Mammary epithelial cell (primary cell): Measurements from ENCODE around the gene TDRD10.

Source experiments
- EZH2 ChIP-seq: IDR thresholded peaks from 2 replicates; pipeline ENCODE4 v1.6.1; 2012; ENCODE audit warnings: low read length, inconsistent platforms, borderline replicate concordance
- TF ChIP-seq, protein P1 (sequence below), 2 donors: IDR thresholded peaks in 1 of 2; conservative IDR thresholded peaks in 1 of 2; 2 replicates each; pipeline ENCODE4 v1.5.1; 2011 to 2012; ENCODE audit warnings: inconsistent platforms in 2 of 2, low read length in 2 of 2, mild to moderate bottlenecking in 2 of 2, control low read depth in 1 of 2, low read depth in 1 of 2; ENCODE audit not compliant: insufficient read depth in 1 of 2; ENCODE audit errors: extremely low read depth in 1 of 2

- TF ChIP-seq, protein P1, sequence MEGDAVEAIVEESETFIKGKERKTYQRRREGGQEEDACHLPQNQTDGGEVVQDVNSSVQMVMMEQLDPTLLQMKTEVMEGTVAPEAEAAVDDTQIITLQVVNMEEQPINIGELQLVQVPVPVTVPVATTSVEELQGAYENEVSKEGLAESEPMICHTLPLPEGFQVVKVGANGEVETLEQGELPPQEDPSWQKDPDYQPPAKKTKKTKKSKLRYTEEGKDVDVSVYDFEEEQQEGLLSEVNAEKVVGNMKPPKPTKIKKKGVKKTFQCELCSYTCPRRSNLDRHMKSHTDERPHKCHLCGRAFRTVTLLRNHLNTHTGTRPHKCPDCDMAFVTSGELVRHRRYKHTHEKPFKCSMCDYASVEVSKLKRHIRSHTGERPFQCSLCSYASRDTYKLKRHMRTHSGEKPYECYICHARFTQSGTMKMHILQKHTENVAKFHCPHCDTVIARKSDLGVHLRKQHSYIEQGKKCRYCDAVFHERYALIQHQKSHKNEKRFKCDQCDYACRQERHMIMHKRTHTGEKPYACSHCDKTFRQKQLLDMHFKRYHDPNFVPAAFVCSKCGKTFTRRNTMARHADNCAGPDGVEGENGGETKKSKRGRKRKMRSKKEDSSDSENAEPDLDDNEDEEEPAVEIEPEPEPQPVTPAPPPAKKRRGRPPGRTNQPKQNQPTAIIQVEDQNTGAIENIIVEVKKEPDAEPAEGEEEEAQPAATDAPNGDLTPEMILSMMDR (conservative IDR thresholded peaks at IDR 0.05 in 1 of 2, IDR thresholded peaks at IDR 0.05 in 1 of 2; ENCODE audit: extremely low read depth in 1 of 2, insufficient read depth in 1 of 2, low read depth in 1 of 2, low read length in 2 of 2): peak; percentile 93 to 95
- TF ChIP-seq EZH2: no peak
These were observed 57.5 kb downstream of the TDRD10 start for GRCh38 chr1:154559466-154560044.
